NCI-H146 treated with DMSO at 0.1 percent for 48 hours (cell line): ENCODE data around the gene ULK2.

ENCODE experiments used
- DNase-seq: peaks from one replicate; lab custom pipeline; 2025; ENCODE audit not compliant: unreplicated experiment; lab: John Stamatoyannopoulos, UW

The ULK2 gene

GRCh38 chr17:19728084-19728495 is 139.6 kb downstream of the ULK2 start:
- DNase-seq: peak; percentile 66

- DNase-seq: no peak
These were observed 140.1 kb downstream of the ULK2 start for GRCh38 chr17:19727501-19728078.

GRCh38 chr17:19726631-19727376 is 140.9 kb downstream of the ULK2 start:
- DNase-seq: no peak

GRCh38 chr17:19725486-19725885 is 142.2 kb downstream of the ULK2 start:
- DNase-seq: no peak

GRCh38 chr17:19724501-19725420 is 143.0 kb downstream of the ULK2 start:
- DNase-seq: no peak

GRCh38 chr17:19723964-19724363 is 143.8 kb downstream of the ULK2 start:
- no peak for DNase-seq
